H9 (cell line): ENCODE measurements around the gene GAN. TPM values are rescaled to one million over a fixed set of nuclear protein-coding genes. Genes with fewer than 3 reads are reported as not detected.

ENCODE experiments used
- DNase-seq: peaks from one replicate; pipeline ENCODE4 v3.0.0-alpha.2; 2017
- H2AFZ ChIP-seq: one replicate; pipeline ENCODE4 v1.6.1; 2013; ENCODE audit warnings: mild to moderate bottlenecking, low read length, control low read depth, moderate library complexity
- H2AK5ac ChIP-seq: 2 replicates; pipeline ENCODE4 v1.6.1; 2013; ENCODE audit warnings: low read length, control low read depth, mixed read lengths; ENCODE audit not compliant: insufficient read length
- H2BK120ac ChIP-seq: one replicate; pipeline ENCODE4 v1.6.1; 2013; ENCODE audit warnings: low read depth, mild to moderate bottlenecking, low read length, control low read depth, inconsistent platforms; ENCODE audit not compliant: poor library complexity, severe bottlenecking
- H2BK12ac ChIP-seq: 2 replicates; pipeline ENCODE4 v1.6.1; 2013; ENCODE audit warnings: low read length, control low read depth, mixed read lengths, low read depth; ENCODE audit not compliant: insufficient read length
- H2BK15ac ChIP-seq: 2 replicates; pipeline ENCODE4 v1.6.1; 2013; ENCODE audit warnings: low read depth, low read length, control low read depth
- H2BK20ac ChIP-seq: one replicate; pipeline ENCODE4 v1.6.1; 2013; ENCODE audit warnings: low read depth, mild to moderate bottlenecking, low read length, control low read depth, inconsistent platforms; ENCODE audit not compliant: poor library complexity, severe bottlenecking
- H2BK5ac ChIP-seq: 2 replicates; pipeline ENCODE4 v1.6.1; 2013; ENCODE audit warnings: low read length, control low read depth, mixed read lengths; ENCODE audit not compliant: insufficient read length
- H3K14ac ChIP-seq: 2 replicates; pipeline ENCODE4 v1.6.1; 2013; ENCODE audit warnings: low read length, control low read depth; ENCODE audit not compliant: insufficient read depth
- H3K18ac ChIP-seq: 2 replicates; pipeline ENCODE4 v1.6.1; 2013; ENCODE audit warnings: low read depth, mild to moderate bottlenecking, mixed read lengths, low read length, control low read depth; ENCODE audit not compliant: insufficient read length
- H3K23ac ChIP-seq: 2 replicates; pipeline ENCODE4 v1.6.1; 2013; ENCODE audit warnings: low read length, control low read depth, mixed read lengths, low read depth; ENCODE audit not compliant: insufficient read length
- H3K23me2 ChIP-seq: 2 replicates; pipeline ENCODE4 v1.6.1; 2013; ENCODE audit warnings: low read depth, mild to moderate bottlenecking, mixed read lengths, low read length, control low read depth; ENCODE audit not compliant: insufficient read length, poor library complexity, severe bottlenecking
- H3K27ac ChIP-seq: 2 replicates; pipeline ENCODE4 v1.5.1; 2013; ENCODE audit warnings: low read length, control low read depth, mixed read lengths, low read depth; ENCODE audit not compliant: insufficient read length
- H3K27me3 ChIP-seq: 2 replicates; pipeline ENCODE4 v1.6.1; 2013; ENCODE audit warnings: low read length, control low read depth, inconsistent platforms; ENCODE audit not compliant: insufficient read depth
- H3K4ac ChIP-seq: 2 replicates; pipeline ENCODE4 v1.6.1; 2013; ENCODE audit warnings: low read depth, mild to moderate bottlenecking, control low read depth, inconsistent platforms, low read length, moderate library complexity
- H3K4me1 ChIP-seq: 2 replicates; pipeline ENCODE4 v1.6.1; 2013; ENCODE audit warnings: low read length, control low read depth, inconsistent platforms; ENCODE audit not compliant: insufficient read depth
- H3K4me2 ChIP-seq: 2 replicates; pipeline ENCODE4 v1.6.1; 2013; ENCODE audit warnings: low read length, control low read depth, mixed read lengths; ENCODE audit not compliant: insufficient read length, insufficient read depth
- H3K56ac ChIP-seq: 2 replicates; pipeline ENCODE4 v1.6.1; 2013; ENCODE audit warnings: low read depth, mild to moderate bottlenecking, mixed read lengths, low read length, control low read depth; ENCODE audit not compliant: insufficient read length
- H3K79me1 ChIP-seq: 2 replicates; pipeline ENCODE4 v1.6.1; 2013; ENCODE audit warnings: low read depth, mild to moderate bottlenecking, moderate library complexity, low read length, control low read depth, inconsistent platforms; ENCODE audit not compliant: insufficient read depth, poor library complexity, severe bottlenecking
- H3K79me2 ChIP-seq: 2 replicates; pipeline ENCODE4 v1.6.1; 2013; ENCODE audit warnings: low read length, control low read depth, inconsistent platforms; ENCODE audit not compliant: insufficient read depth
- H3K9ac ChIP-seq: 2 replicates; pipeline ENCODE4 v1.6.1; 2013; ENCODE audit warnings: low read length, control low read depth, mixed read lengths; ENCODE audit not compliant: insufficient read length; ENCODE audit errors: extremely low read depth
- H3K9me3 ChIP-seq: one replicate; pipeline ENCODE4 v1.6.1; 2013; ENCODE audit warnings: low read depth, low read length, inconsistent platforms; ENCODE audit not compliant: control insufficient read depth
- H3T11ph ChIP-seq: one replicate; pipeline ENCODE4 v1.6.1; 2013; ENCODE audit warnings: mild to moderate bottlenecking, low read length, control low read depth, inconsistent platforms
- H4K20me1 ChIP-seq: one replicate; pipeline ENCODE4 v1.6.1; 2013; ENCODE audit not compliant: control insufficient read depth, insufficient read length, insufficient read depth
- H4K5ac ChIP-seq: 2 replicates; pipeline ENCODE4 v1.6.1; 2013; ENCODE audit warnings: low read depth, mild to moderate bottlenecking, mixed read lengths, low read length, control low read depth; ENCODE audit not compliant: insufficient read length
- H4K8ac ChIP-seq: replicated peaks from 2 replicates; pipeline ENCODE4 v1.6.1; 2013; ENCODE audit warnings: low read length, control low read depth, mixed read lengths, low read depth; ENCODE audit not compliant: insufficient read length
- H4K91ac ChIP-seq: 2 replicates; pipeline ENCODE4 v1.6.1; 2013; ENCODE audit warnings: low read depth, mild to moderate bottlenecking, moderate library complexity, mixed read lengths, low read length, control low read depth; ENCODE audit not compliant: insufficient read length
- H3K27ac Mint-ChIP-seq, 3 experiments: 2 replicates in 2 of 3; 3 replicates in 1 of 3; pipeline ENCODE4 v1.8.0; 2020 to 2021; ENCODE audit warnings: mixed read lengths in 3 of 3, mild to moderate bottlenecking in 1 of 3, moderate library complexity in 1 of 3
- H3K27me3 Mint-ChIP-seq: 2 replicates; pipeline ENCODE4 v1.8.0; 2021; ENCODE audit warnings: low read depth, mild to moderate bottlenecking, moderate library complexity, mixed read lengths
- H3K36me3 Mint-ChIP-seq, 3 experiments: 2 replicates in 2 of 3; 3 replicates in 1 of 3; pipeline ENCODE4 v1.8.0; 2020 to 2021; ENCODE audit warnings: low read depth in 3 of 3, mixed read lengths in 3 of 3; ENCODE audit not compliant: insufficient read depth in 1 of 3
- H3K4me1 Mint-ChIP-seq, 2 experiments: 2 replicates each; pipeline ENCODE4 v1.8.0; 2020; ENCODE audit warnings: mixed read lengths in 2 of 2
- H3K4me3 Mint-ChIP-seq, 2 experiments: 2 replicates in 1 of 2; 3 replicates in 1 of 2; pipeline ENCODE4 v1.8.0; 2020 to 2021; ENCODE audit warnings: mild to moderate bottlenecking in 2 of 2, mixed read lengths in 2 of 2, moderate library complexity in 1 of 2
- H3K9me3 Mint-ChIP-seq, 2 experiments: 2 replicates in 1 of 2; 3 replicates in 1 of 2; pipeline ENCODE4 v1.8.0; 2020; ENCODE audit warnings: mild to moderate bottlenecking in 2 of 2, mixed read lengths in 2 of 2, moderate library complexity in 1 of 2
- WGBS: extraction: QIAGEN DNeasy Blood & Tissue Kit; methylation state at CpG from one replicate; pipeline ENCODE4 v1.1.7; 2013; ENCODE audit warnings: missing lambda C conversion rate, low lambda C conversion rate, mixed read lengths; ENCODE audit not compliant: insufficient read length; ENCODE audit errors: extremely low coverage; 5-methylcytosine and 5-hydroxymethylcytosine counted together
- total RNA-seq: library from RNA; stranded (reverse); gene quantifications from 2 replicates; pipeline ENCODE4 v1.2.1, GENCODE V29; 2021
- TF ChIP-seq, protein P1 (sequence below): fragments of 200-600 bp; sonication (generic); conservative IDR thresholded peaks from 3 replicates; pipeline ENCODE4 v1.8.0; 2021; ENCODE audit warnings: antibody characterized with exemption, mild to moderate bottlenecking

GAN gene
- total RNA-seq, 1 experiment from 2014 or later: 20.9 TPM

DNA sequence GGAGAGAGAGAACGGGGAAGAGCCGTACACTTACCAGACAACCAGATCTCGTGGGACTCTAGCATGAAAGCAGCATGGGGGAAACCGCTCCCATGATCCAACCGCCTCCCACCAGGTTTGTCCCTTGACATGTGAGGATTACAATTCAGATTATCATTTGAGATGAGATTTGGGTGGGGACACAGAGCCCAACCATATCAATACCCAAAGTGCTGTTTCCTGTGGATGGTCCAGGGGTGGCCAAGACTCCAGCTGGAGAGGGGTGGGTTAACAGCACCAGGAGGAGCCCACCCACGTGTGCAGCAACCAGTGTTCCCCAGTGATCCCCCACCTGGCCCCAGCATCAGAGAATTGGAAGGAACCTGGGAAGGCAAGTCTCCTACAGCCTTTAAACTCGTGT, 79.7 kb downstream of the GAN start:
- Histone ChIP-seq H3K18ac (no peak overlapping the region), H3K23me2 (no peaks in the 10 kb centered on the region), H2BK5ac (no peak overlapping the region), H4K8ac (no peak overlapping the region), H3K4ac (no peak overlapping the region), H3K56ac (no peak overlapping the region), H2BK12ac (no peak overlapping the region), H4K91ac (no peak overlapping the region), H3K4me2 (no peak overlapping the region), H2BK20ac (no peak overlapping the region), H3K79me1 (no peaks in the 10 kb centered on the region), H3K4me1 (no peaks in the 10 kb centered on the region), H2BK120ac (no peak overlapping the region), H3K14ac (no peak overlapping the region), H2AK5ac (no peak overlapping the region), H4K5ac (no peak overlapping the region), H2BK15ac (no peak overlapping the region), H3K27ac (no peak overlapping the region), H4K20me1 (no peaks in the 10 kb centered on the region), H3K9me3 (no peaks in the 10 kb centered on the region), H3K9ac (no peak overlapping the region), H3K27me3 (no peaks in the 10 kb centered on the region), H3K79me2 (no peaks in the 10 kb centered on the region), H2AFZ (no peak overlapping the region), H3T11ph (no peak overlapping the region), H3K23ac (no peak overlapping the region)
- Mint-ChIP-seq H3K27me3 (peaks cover 2% of the 10 kb centered on the region; the same call in 1 of the 2 replicates), H3K4me1 (no peaks in the 10 kb centered on the region), H3K4me3 (no peak overlapping the region), H3K27ac (peak overlapping the region in 1 of 3 experiments; percentile 10; a peak in 1 of 7 replicates), H3K9me3 (peaks cover 0 to 3% of the 10 kb centered on the region in 2 experiments; a peak in 2 of 5 replicates), H3K36me3 (peaks cover 4 to 17% (median 14%) of the 10 kb centered on the region in 3 experiments; a peak in 6 of 7 replicates)
- TF ChIP-seq, protein P1, sequence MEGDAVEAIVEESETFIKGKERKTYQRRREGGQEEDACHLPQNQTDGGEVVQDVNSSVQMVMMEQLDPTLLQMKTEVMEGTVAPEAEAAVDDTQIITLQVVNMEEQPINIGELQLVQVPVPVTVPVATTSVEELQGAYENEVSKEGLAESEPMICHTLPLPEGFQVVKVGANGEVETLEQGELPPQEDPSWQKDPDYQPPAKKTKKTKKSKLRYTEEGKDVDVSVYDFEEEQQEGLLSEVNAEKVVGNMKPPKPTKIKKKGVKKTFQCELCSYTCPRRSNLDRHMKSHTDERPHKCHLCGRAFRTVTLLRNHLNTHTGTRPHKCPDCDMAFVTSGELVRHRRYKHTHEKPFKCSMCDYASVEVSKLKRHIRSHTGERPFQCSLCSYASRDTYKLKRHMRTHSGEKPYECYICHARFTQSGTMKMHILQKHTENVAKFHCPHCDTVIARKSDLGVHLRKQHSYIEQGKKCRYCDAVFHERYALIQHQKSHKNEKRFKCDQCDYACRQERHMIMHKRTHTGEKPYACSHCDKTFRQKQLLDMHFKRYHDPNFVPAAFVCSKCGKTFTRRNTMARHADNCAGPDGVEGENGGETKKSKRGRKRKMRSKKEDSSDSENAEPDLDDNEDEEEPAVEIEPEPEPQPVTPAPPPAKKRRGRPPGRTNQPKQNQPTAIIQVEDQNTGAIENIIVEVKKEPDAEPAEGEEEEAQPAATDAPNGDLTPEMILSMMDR: no peak
- no CpG with 5 or more reads among the region's 7 CpGs for WGBS
- no peak for DNase-seq
